ENCODE measurements around the gene RBP7.

- TF ChIP-seq EZH2phosphoT487 (IDR thresholded peaks at IDR 0.05; ENCODE audit: borderline replicate concordance), result no peak
- no peak for TF ChIP-seq CTCF (conservative IDR thresholded peaks at IDR 0.05; ENCODE audit: low read length)
Observed at GRCh38 chr1:10019561-10019960, 22.5 kb downstream of the RBP7 start.

Data from Loucy (cell line).